Activated CD4-positive, alpha-beta memory T cell treated with anti-CD3 and anti-CD28 coated beads, Interleukin-2, amount 10 ng/mL, durations not matched to agents 7 days and 5 days (primary cell): ENCODE measurements around the gene DOK6. TPM values are rescaled to one million over a fixed set of nuclear protein-coding genes. Genes with fewer than 3 reads are reported as not detected.
"Not testable (repeated sequence)": the region's sequence is repeated elsewhere in the genome, so short reads cannot be mapped to it uniquely, and the experiment has no call there.

Experiments
- CTCF ChIA-PET: fragments of 350-600 bp; sonication (Branson Sonifier 250); formaldehyde crosslinking; loops from one replicate; lab custom pipeline; 2021; ENCODE audit warnings: antibody characterized with exemption, inconsistent platforms; lab: Charles Lee
- POLR2A ChIA-PET: fragments of 350-600 bp; sonication (Branson Sonifier 250); formaldehyde crosslinking; loops from one replicate; lab custom pipeline; 2021; ENCODE audit warnings: antibody characterized with exemption; lab: Charles Lee
- DNase-seq: peaks from one replicate; pipeline ENCODE4 v3.0.0-alpha.2; 2020
- H3K27ac Mint-ChIP-seq: one replicate; pipeline ENCODE4 v1.8.0; 2021; ENCODE audit warnings: mild to moderate bottlenecking, mixed read lengths
- H3K27me3 Mint-ChIP-seq: one replicate; pipeline ENCODE4 v1.8.0; 2021; ENCODE audit warnings: mixed read lengths
- H3K36me3 Mint-ChIP-seq: one replicate; pipeline ENCODE4 v1.8.0; 2021; ENCODE audit warnings: low read depth, mixed read lengths
- H3K4me1 Mint-ChIP-seq: one replicate; pipeline ENCODE4 v1.8.0; 2021; ENCODE audit warnings: mixed read lengths
- H3K4me3 Mint-ChIP-seq: one replicate; pipeline ENCODE4 v1.8.0; 2021; ENCODE audit warnings: mild to moderate bottlenecking, mixed read lengths
- H3K9me3 Mint-ChIP-seq: one replicate; pipeline ENCODE4 v1.8.0; 2021; ENCODE audit warnings: mixed read lengths
- total RNA-seq, 2 experiments: library from RNA; stranded (reverse); gene quantifications; one replicate each; pipeline ENCODE4 v1.2.3, GENCODE V29; 2021

DOK6 gene
- total RNA-seq, 2 experiments from 2014 or later = not detected

- ChIA-PET CTCF (no interaction called here), POLR2A (no interaction called here)
- H3K4me1 Mint-ChIP-seq = no peaks in the 10 kb centered on the region
- H3K9me3 Mint-ChIP-seq = peaks cover 4% of the 10 kb centered on the region
- no peak overlapping the region for H3K4me3 Mint-ChIP-seq
- H3K36me3 Mint-ChIP-seq = peaks cover 26% of the 10 kb centered on the region
- no peak overlapping the region for H3K27ac Mint-ChIP-seq
- no peak for DNase-seq
- H3K27me3 Mint-ChIP-seq = no peaks in the 10 kb centered on the region
These were observed 412.9 kb downstream of the DOK6 start for GRCh38 chr18:69813559-69813958.

DNA sequence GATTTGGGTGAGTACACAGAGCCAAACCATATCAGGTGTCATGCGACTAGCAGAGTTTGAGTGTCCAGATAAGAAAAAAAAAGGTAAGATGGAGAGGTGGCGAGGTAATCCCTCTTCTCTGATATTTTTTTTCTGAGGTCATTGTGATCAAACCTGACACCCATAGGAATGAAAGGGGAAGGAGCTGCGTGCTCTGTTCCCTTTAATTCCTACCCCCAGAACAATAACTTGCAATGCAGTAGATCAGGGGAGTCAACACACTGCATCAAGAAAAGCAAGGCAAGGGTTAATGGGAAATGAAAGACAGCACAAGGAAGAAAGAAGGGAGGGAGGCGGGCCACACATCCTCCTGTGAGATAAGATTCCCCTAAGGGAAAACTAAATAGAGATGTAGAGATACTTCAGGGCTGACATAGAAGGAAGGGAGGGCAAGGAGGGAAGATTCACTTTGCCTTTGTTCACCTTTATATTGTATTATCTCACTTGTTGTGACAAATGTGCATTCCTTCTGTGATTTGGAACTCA, 414.2 kb downstream of the DOK6 start:
- H3K27ac Mint-ChIP-seq = no peak overlapping the region

GRCh38 chr18:69817335-69817940, 416.8 kb downstream of the DOK6 start:
- H3K9me3 Mint-ChIP-seq = peaks cover 10% of the 10 kb centered on the region
- H3K36me3 Mint-ChIP-seq = peaks cover 34% of the 10 kb centered on the region
- no peaks in the 10 kb centered on the region for H3K4me1 Mint-ChIP-seq
- ChIA-PET POLR2A (no interaction called here), CTCF (no interaction called here)
- H3K27me3 Mint-ChIP-seq = no peaks in the 10 kb centered on the region
- DNase-seq = no peak
- no peak overlapping the region for H3K27ac Mint-ChIP-seq
- no peak overlapping the region for H3K4me3 Mint-ChIP-seq

More for the DNA sequence above, 414.2 kb downstream of the DOK6 start:
- no peaks in the 10 kb centered on the region for H3K27me3 Mint-ChIP-seq
- ChIA-PET CTCF (no interaction called here), POLR2A (no interaction called here)
- DNase-seq = no peak
- H3K4me1 Mint-ChIP-seq = no peaks in the 10 kb centered on the region
- H3K36me3 Mint-ChIP-seq = peaks cover 29% of the 10 kb centered on the region
- no peak overlapping the region for H3K4me3 Mint-ChIP-seq
- peaks cover 4% of the 10 kb centered on the region for H3K9me3 Mint-ChIP-seq

DNA sequence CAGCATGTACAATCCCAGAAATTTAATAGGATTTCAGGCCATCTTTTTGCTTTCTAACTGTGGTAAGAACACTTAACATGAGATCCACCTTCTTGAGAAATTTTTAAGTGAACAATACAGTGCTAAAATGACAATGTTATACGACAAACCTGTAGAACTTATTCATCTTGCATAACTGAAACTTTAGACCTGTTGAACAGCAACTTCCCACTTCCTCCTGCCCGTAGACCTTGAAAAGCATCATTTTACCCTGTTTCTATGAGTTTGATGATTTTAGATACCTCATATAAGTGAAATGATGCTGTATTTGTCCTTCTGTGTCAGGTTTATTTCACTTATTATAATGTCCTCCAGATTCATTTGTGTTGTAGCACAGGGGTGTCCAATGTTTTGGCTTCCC, 418.8 kb downstream of the DOK6 start:
- POLR2A ChIA-PET = no interaction called here
- H3K9me3 Mint-ChIP-seq = peaks cover 10% of the 10 kb centered on the region
- H3K4me1 Mint-ChIP-seq = no peaks in the 10 kb centered on the region
- H3K27ac Mint-ChIP-seq = no peak overlapping the region
- H3K4me3 Mint-ChIP-seq = no peak overlapping the region
- no peak for DNase-seq
- peaks cover 27% of the 10 kb centered on the region for H3K36me3 Mint-ChIP-seq
- H3K27me3 Mint-ChIP-seq = no peaks in the 10 kb centered on the region
- CTCF ChIA-PET = no interaction called here

GRCh38 chr18:69820538-69820937, 419.9 kb downstream of the DOK6 start:
- H3K36me3 Mint-ChIP-seq = peaks cover 25% of the 10 kb centered on the region
- no peak for DNase-seq
- no peaks in the 10 kb centered on the region for H3K4me1 Mint-ChIP-seq
- CTCF ChIA-PET = no interaction called here
- H3K27ac Mint-ChIP-seq = no peak overlapping the region
- peaks cover 10% of the 10 kb centered on the region for H3K9me3 Mint-ChIP-seq
- POLR2A ChIA-PET = no interaction called here
- no peak overlapping the region for H3K4me3 Mint-ChIP-seq
- H3K27me3 Mint-ChIP-seq = no peaks in the 10 kb centered on the region

DNA sequence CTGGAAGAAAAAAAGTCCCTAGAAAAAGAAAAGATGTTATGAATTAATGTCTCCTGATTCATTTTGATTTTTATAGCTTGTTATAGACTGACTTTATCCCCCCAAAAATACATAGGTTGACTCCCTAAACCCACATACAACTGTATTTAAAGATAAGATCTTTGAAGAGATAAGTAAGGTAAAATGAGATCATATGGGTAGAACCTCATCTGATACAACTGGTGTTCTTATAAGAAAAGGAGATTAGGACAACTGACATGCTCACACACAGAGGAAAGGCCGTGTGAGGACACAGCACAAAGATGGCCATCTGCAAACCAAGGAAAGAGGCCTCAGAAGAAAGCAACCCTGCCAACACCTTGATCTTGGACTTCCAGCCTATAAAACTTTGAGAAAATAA, 429.5 kb downstream of the DOK6 start:
- Mint-ChIP-seq H3K4me1 (peaks cover 2% of the 10 kb centered on the region), H3K27ac (no peak overlapping the region)
- POLR2A ChIA-PET = interaction anchor here (0.6 kb wide), 1 partner anchor 19 kb away, joined by 3 read pairs; no protein-coding TSS in a partner anchor

GRCh38 chr18:69834980-69835379, 434.3 kb downstream of the DOK6 start:
- H3K27me3 Mint-ChIP-seq, POLR2A ChIA-PET, H3K27ac Mint-ChIP-seq, H3K4me1 Mint-ChIP-seq, CTCF ChIA-PET, DNase-seq, H3K4me3 Mint-ChIP-seq, H3K9me3 Mint-ChIP-seq: not testable (repeated sequence)
- H3K36me3 Mint-ChIP-seq = peaks cover 27% of the 10 kb centered on the region

More for the DNA sequence above, 429.5 kb downstream of the DOK6 start:
- H3K27me3 Mint-ChIP-seq = no peaks in the 10 kb centered on the region
- H3K4me3 Mint-ChIP-seq = no peak overlapping the region
- CTCF ChIA-PET = no interaction called here
- DNase-seq = no peak
- peaks cover 31% of the 10 kb centered on the region for H3K36me3 Mint-ChIP-seq
- no peaks in the 10 kb centered on the region for H3K9me3 Mint-ChIP-seq

DNA sequence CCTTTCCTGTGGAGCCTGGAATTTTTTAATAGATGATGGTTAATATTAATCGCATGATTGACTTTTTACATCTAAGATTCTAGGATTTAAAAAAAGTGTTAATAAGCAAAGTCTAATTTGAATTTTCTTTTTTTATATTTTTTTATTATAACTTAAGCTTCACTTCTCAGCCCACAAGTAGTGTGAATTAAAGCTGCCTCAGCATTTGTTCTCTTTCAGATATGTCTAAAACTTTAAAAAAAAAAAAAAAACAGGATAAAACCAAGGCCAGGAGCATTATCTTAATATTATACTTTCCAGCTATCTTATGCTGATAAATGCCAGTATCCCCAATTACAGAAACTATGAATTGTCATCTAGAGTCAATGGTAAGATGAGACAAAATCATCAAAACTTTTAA, 437.3 kb downstream of the DOK6 start:
- no peaks in the 10 kb centered on the region for H3K9me3 Mint-ChIP-seq
- no peak overlapping the region for H3K27ac Mint-ChIP-seq
- POLR2A ChIA-PET = interaction anchor here (0.8 to 1.2 kb wide), 2 partner anchors 12 to 48 kb away, joined by 3 read pairs; no protein-coding TSS in a partner anchor
- CTCF ChIA-PET = interaction anchor here (1.0 kb wide), 1 partner anchor 13 kb away, joined by 3 read pairs; no protein-coding TSS in a partner anchor
- H3K4me1 Mint-ChIP-seq = no peaks in the 10 kb centered on the region
- H3K27me3 Mint-ChIP-seq = no peaks in the 10 kb centered on the region
- H3K36me3 Mint-ChIP-seq = peaks cover 4% of the 10 kb centered on the region
- no peak overlapping the region for H3K4me3 Mint-ChIP-seq
- no peak for DNase-seq

DNA sequence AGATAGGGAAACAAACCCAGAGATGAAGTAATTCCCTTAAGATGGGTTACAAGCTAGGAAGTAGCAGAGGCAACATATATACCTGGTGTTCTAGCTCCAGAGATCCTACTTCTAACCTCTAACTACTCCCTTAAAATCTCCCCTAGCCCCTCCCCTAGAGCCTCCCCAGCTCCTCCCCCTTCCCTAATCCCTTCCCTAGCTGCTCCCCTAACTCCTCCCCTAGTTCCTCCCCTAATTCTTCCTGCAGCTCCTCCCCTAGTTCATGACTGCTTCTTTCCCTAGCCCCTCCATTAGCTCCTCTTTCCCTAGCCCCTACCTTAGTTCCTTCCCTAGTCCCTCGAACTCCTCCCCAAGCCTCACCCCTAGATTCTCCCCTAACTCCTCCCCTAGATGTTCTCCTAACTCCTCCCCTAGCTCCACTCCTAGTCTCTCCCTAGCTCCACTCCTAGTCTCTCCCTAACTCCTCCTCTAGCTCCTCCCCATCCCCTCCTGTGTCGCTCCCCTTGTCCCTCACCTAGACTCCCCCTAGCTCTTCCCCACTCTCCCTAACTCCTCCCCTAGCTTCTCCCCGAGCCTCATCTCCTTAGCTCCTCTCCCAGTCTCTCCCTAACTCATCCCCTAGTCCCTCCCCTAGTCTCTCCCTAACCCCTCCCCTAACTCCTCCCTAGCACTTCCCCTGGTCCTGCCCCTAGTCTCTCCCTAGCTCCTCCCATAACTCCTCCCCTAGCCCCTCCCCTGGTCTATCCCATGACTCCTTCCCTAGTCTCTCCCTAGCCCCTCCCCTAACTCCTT, 438.1 kb downstream of the DOK6 start:
- no peak overlapping the region for H3K27ac Mint-ChIP-seq
- ChIA-PET CTCF (interaction anchor here (1.0 kb wide), 1 partner anchor 13 kb away, joined by 3 read pairs; no protein-coding TSS in a partner anchor), POLR2A (interaction anchor here (0.8 to 1.2 kb wide), 2 partner anchors 11 to 47 kb away, joined by 3 read pairs; no protein-coding TSS in a partner anchor)
- H3K36me3 Mint-ChIP-seq = peaks cover 4% of the 10 kb centered on the region
- no peaks in the 10 kb centered on the region for H3K27me3 Mint-ChIP-seq
- H3K4me1 Mint-ChIP-seq = no peaks in the 10 kb centered on the region
- DNase-seq = no peak
- H3K9me3 Mint-ChIP-seq = no peaks in the 10 kb centered on the region
- no peak overlapping the region for H3K4me3 Mint-ChIP-seq

DNA sequence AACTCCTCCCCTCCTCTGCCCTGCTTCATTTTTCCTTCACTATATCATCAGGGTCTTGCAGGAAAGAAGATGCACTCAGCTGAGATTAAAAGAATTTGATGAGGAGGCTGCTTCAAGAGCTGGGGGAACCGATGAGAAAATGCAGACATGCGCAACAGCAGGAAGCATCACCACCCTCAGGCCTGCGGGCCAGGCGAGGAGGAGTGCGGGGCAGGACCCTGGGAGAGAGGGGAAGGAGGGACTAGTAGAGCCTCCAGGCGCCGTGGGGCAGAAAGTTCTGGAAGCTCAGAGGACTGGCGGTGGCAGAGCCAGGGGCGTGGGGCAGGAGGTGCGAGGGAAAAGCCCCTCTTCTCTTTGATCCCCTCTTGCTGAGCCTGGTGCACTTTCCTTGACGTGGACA, 438.8 kb downstream of the DOK6 start:
- CTCF ChIA-PET = no interaction called here
- POLR2A ChIA-PET = no interaction called here
- H3K27me3 Mint-ChIP-seq = no peaks in the 10 kb centered on the region

DNA sequence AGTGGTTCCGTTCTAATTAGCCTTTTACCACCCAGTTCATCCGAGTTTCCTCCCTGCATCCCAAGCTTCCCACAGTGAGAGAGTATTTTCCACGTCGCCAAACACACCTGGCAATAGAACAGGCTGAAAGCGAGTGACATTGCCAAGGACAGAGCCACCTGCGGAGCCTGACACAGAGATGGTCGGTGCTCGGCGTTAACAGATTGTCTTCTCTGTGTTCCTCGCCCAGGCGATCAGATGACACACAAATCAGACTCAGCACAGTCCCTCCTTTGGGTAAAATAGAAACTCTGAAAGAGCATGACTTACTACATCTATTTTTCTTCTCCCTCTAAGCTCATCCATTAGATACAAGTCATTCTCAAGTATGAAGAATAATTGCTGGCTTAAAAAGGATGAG, 439.3 kb downstream of the DOK6 start:
- H3K9me3 Mint-ChIP-seq = no peaks in the 10 kb centered on the region
- no peaks in the 10 kb centered on the region for H3K4me1 Mint-ChIP-seq
- no peak overlapping the region for H3K4me3 Mint-ChIP-seq
- ChIA-PET CTCF (no interaction called here), POLR2A (no interaction called here)
- peaks cover 2% of the 10 kb centered on the region for H3K36me3 Mint-ChIP-seq
- H3K27ac Mint-ChIP-seq = no peak overlapping the region
- no peak for DNase-seq
- no peaks in the 10 kb centered on the region for H3K27me3 Mint-ChIP-seq

More for the DNA sequence above, 438.8 kb downstream of the DOK6 start:
- no peak overlapping the region for H3K4me3 Mint-ChIP-seq
- H3K4me1 Mint-ChIP-seq = no peaks in the 10 kb centered on the region
- H3K36me3 Mint-ChIP-seq = peaks cover 2% of the 10 kb centered on the region
- DNase-seq = no peak
- no peak overlapping the region for H3K27ac Mint-ChIP-seq
- no peaks in the 10 kb centered on the region for H3K9me3 Mint-ChIP-seq

DNA sequence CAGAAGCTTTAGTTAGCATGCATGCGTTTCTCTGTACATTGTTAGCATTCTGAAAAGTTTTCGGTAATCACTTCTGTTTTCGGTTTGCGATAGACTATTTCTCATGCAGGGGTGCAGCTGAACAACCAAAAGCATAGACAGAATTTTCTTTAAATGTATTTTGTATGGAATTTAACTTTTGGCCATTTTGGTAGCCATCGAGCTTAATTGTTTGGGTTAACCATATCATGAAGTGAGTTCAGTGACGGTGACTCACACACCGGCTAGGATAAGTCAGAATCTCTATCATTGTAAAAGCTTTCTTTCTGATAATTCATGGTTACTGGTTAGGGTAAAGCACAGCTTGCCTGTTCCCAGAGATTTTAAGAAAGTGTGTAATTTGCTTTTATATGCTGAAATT, 439.8 kb downstream of the DOK6 start:
- Mint-ChIP-seq H3K4me1 (no peaks in the 10 kb centered on the region), H3K4me3 (no peak overlapping the region), H3K27ac (no peak overlapping the region), H3K36me3 (peaks cover 2% of the 10 kb centered on the region), H3K9me3 (no peaks in the 10 kb centered on the region), H3K27me3 (no peaks in the 10 kb centered on the region)
- ChIA-PET POLR2A (no interaction called here), CTCF (interaction anchor here (0.7 kb wide), 1 partner anchor 73 kb away, joined by 3 read pairs; no protein-coding TSS in a partner anchor)
- no peak for DNase-seq

- ChIA-PET CTCF (interaction anchor here (0.7 kb wide), 1 partner anchor 74 kb away, joined by 3 read pairs; no protein-coding TSS in a partner anchor), POLR2A (no interaction called here)
- DNase-seq = no peak
- Mint-ChIP-seq H3K27ac (no peak overlapping the region), H3K36me3 (peaks cover 2% of the 10 kb centered on the region), H3K4me3 (no peak overlapping the region), H3K4me1 (no peaks in the 10 kb centered on the region), H3K9me3 (no peaks in the 10 kb centered on the region), H3K27me3 (no peaks in the 10 kb centered on the region)
These were observed 440.4 kb downstream of the DOK6 start for GRCh38 chr18:69841117-69841516.
